ENCODE measurements around the gene PSMB5.

Gene PSMB5

DNA sequence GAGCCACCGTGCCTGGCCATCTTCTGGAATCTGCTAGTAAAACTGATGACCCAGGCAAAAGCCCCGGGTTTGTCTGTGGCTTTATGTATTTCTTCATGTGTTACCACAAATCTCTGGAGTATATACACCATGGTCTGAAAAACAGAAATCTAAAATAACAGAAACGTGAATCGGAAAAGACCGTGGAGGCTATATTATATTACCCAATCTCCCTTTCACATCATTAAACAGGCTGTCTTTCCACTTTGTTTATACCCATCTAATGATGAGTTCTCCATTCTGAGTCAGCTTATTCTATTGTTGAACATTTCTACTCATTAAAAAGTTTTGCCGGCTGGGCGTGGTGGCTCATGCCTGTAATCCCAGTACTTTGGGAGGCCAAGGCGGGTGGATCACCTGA lies 42.8 kb downstream of the PSMB5 start:
- H3K27ac Mint-ChIP-seq, result no peak overlapping the region
- ATAC-seq (replicated peaks) (no peak), DNase-seq (no peak)
- peaks cover 0 to 5% of the 10 kb centered on the region in 2 donors for H3K4me1 Mint-ChIP-seq
- no peaks in the 10 kb centered on the region for H3K27me3 Mint-ChIP-seq
- H3K9me3 Mint-ChIP-seq, result no peaks in the 10 kb centered on the region
- H3K4me3 Mint-ChIP-seq, result no peak overlapping the region
- H3K36me3 Mint-ChIP-seq, result peaks cover 3 to 5% of the 10 kb centered on the region in 2 donors

DNA sequence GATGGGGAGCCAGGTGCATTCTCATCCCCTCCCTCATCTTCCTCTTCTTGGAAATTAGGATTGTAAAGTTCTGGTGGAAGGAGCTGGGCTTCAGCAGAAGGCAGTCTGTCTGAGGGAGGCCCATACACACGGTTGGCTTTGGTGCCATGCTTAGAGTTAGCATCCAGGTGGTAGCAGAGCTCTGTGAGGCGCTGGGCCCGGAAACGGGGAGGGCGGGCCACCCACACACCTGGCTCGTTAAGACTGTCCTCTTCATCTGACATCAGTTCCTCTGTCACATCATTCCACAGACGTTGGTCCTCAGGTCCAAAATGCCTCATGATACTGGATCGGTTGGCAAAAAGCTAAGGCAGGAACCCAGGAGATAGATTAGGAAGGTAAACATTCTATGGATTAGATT lies 47.4 kb downstream of the PSMB5 start:
- H3K27ac Mint-ChIP-seq, result no peak overlapping the region
- H3K36me3 Mint-ChIP-seq, result peaks cover 2 to 3% of the 10 kb centered on the region in 2 donors
- no peak for ATAC-seq (replicated peaks)
- DNase-seq, result no peak
- H3K9me3 Mint-ChIP-seq, result no peaks in the 10 kb centered on the region
- H3K27me3 Mint-ChIP-seq, result no peaks in the 10 kb centered on the region
- H3K4me3 Mint-ChIP-seq, result no peak overlapping the region
- no peaks in the 10 kb centered on the region for H3K4me1 Mint-ChIP-seq

DNA sequence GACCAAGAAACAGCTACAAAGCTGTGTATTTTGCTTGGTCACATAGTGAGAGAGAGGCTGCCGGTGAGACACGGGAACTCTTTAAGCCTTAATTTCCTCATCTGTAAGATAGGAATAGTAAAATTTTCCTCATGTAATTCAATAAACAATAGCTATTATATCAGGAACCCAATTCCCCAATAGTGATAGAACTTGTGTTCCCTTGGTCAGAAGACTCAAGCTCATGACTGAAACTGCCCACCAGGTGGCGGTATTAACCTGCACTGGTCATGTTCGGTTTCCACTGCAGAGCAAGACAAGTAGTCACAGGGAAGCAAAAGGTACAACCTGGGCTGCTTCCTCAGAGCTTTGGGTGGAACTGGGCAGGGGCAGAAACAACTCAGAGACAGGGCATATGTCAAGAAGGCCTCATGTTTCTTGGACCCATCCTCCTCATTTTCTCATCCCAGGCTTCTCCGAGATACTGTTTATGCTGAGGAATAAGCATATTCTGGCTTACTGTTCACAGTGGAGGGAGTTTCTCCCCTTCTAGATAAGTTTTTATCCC lies 48.1 kb downstream of the PSMB5 start:
- Mint-ChIP-seq H3K4me1 (no peaks in the 10 kb centered on the region), H3K4me3 (no peak overlapping the region), H3K27me3 (no peaks in the 10 kb centered on the region), H3K36me3 (peaks cover 2 to 3% of the 10 kb centered on the region in 2 donors), H3K27ac (no peak overlapping the region), H3K9me3 (no peaks in the 10 kb centered on the region)
- ATAC-seq (replicated peaks) (peak; percentile 74 to 77), DNase-seq (peak; percentile 71)

- DNase-seq, result no peak
- Mint-ChIP-seq H3K9me3 (no peaks in the 10 kb centered on the region), H3K4me1 (no peaks in the 10 kb centered on the region), H3K4me3 (no peak overlapping the region), H3K36me3 (peaks cover 2 to 3% of the 10 kb centered on the region in 2 donors), H3K27me3 (no peaks in the 10 kb centered on the region), H3K27ac (no peak overlapping the region)
- no peak for ATAC-seq (replicated peaks)
These were observed 48.7 kb downstream of the PSMB5 start for GRCh38 chr14:22985894-22986507.

DNA sequence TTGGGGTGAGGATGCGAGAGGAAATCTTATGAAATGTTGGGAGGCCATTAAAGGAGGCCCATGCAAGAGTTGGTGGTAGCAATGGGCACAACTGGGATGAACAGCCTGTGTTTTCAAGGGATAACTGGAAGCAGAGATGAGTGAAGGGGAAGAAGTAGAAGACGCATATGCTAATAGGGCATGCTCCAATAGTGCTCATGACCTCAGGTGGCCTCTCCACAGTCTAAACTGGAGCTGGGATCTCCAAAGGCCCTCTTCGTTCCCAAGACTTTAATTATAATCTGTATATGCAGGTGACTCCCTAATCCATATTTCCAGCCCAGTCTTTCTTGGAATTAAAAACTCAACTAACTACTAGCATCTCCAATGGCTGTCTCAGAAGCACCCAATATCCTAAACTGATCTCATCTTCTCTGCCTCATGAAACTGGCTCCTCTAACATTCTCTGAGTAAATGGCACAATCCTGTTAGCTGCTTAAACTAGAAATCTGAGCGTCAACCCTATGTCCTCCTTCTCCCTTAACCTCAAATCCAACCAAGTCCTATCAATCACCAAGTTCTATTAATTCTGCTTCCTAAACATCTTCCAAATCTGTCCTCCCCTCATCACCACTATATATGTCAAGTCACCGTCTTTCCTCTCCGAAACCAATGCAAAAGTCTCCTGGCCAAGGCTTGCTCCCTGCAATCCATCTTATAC lies 49.6 kb downstream of the PSMB5 start:
- peaks cover 2 to 3% of the 10 kb centered on the region in 2 donors for H3K36me3 Mint-ChIP-seq
- H3K4me3 Mint-ChIP-seq, result no peak overlapping the region
- peaks cover 0 to under 1% of the 10 kb centered on the region in 2 donors for H3K4me1 Mint-ChIP-seq
- no peak for ATAC-seq (replicated peaks)
- no peak overlapping the region for H3K27ac Mint-ChIP-seq
- H3K27me3 Mint-ChIP-seq, result no peaks in the 10 kb centered on the region
- no peaks in the 10 kb centered on the region for H3K9me3 Mint-ChIP-seq
- no peak for DNase-seq

DNA sequence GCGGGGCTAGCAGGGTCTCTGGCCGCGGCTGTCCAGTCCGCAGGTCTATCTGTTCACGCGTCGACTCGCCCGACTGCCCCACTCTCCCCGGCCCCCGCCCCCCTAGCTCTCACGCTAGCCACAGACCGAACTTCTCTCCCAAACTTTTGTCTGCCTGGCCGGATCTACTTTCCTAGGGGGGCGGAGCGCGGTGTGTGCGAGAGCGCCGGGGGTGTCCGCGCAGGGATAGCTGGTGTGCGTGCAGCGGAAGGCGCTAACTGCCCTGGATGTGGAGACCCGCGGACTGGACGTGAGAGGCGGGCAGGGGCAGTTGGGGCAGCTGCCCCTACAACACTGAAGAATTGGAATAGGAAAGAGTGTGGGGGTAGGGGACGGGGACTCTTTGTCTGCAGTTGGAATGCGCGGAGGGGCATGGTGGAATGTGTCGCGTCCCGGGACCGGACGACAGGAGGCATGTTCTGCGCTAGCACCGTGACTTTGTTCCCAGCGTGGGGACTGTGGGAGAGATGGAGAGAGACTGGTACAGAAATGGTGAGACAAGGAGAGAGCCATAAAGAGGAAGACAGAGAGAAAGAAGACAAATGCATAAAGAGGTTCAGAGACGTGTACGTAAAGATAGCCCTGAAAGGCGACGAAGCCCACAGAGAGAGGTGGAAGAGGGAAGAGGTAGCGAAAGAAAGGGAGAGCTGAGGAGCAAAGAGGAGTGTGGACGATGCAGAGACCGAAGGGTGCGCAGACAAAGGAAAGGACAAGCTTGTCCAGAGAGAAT lies 52.0 kb downstream of the PSMB5 start, which contains the start of gene AJUBA:
Gene AJUBA, minus strand, starts transcription at position 75 of the 769 bp plus-strand sequence. CDS start 285 bp downstream, outside the sequence.
- Mint-ChIP-seq H3K27me3 (peaks cover 5 to 9% of the 10 kb centered on the region in 2 donors), H3K4me1 (peaks cover 0 to 3% of the 10 kb centered on the region in 2 donors), H3K4me3 (peak within 1 kb of the TSS in 1 of 2 donors; percentile 18), H3K27ac (no peak within 1 kb of the TSS), H3K9me3 (no peaks in the 10 kb centered on the region), H3K36me3 (no peaks in the 10 kb centered on the region)
- DNase-seq (peak; percentile 63), ATAC-seq (replicated peaks) (peak; percentile 70 to 77)

DNA sequence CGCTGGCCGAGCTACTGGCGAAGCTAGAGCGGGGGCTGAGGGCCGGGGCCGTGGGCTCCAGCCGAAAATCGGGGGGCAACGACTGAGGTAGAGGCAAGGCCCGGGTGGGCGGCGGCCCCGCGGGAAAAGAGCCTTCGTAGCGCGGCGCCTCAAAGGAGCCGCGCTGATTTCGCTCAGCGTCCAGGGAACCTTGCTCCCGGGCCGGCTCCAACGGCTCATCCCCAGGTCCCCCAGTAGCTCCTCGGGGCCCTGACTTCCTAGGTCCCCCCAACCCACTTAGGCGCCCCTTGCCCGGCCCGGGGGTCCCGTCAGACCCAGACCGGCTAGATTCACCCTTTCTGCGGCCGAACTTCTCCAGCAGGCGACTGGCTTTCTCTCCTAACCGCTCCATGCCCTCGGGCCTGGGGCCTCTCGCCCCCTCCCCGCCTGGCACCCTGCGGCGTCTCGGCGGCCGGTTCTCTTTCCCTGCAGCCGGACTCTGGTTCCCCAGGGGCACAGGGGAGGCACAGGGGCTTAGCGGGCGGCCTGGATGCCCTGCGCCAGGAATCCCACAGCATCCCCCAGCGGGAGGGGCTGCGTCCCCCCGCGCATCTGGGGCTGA lies 52.7 kb downstream of the PSMB5 start:
- DNase-seq, result no peak

GRCh38 chr14:22981090-22981875 lies 53.4 kb downstream of the PSMB5 start:
- Mint-ChIP-seq H3K27ac (no peak overlapping the region), H3K27me3 (peaks cover 15 to 18% of the 10 kb centered on the region in 2 donors), H3K4me3 (peak overlapping the region; percentile 33 to 49), H3K9me3 (no peaks in the 10 kb centered on the region), H3K4me1 (peaks cover 0 to 5% of the 10 kb centered on the region in 2 donors), H3K36me3 (no peaks in the 10 kb centered on the region)
- ATAC-seq (replicated peaks), result no peak
- DNase-seq, result no peak

More for the DNA sequence above, 52.7 kb downstream of the PSMB5 start:
- Mint-ChIP-seq H3K27ac (no peak overlapping the region), H3K4me1 (peaks cover 0 to 3% of the 10 kb centered on the region in 2 donors), H3K4me3 (peak overlapping the region in 1 of 2 donors; percentile 18), H3K36me3 (no peaks in the 10 kb centered on the region), H3K9me3 (no peaks in the 10 kb centered on the region), H3K27me3 (peaks cover 10 to 14% of the 10 kb centered on the region in 2 donors)
- ATAC-seq (replicated peaks), result peak in 1 of 2 donors; percentile 6

DNA sequence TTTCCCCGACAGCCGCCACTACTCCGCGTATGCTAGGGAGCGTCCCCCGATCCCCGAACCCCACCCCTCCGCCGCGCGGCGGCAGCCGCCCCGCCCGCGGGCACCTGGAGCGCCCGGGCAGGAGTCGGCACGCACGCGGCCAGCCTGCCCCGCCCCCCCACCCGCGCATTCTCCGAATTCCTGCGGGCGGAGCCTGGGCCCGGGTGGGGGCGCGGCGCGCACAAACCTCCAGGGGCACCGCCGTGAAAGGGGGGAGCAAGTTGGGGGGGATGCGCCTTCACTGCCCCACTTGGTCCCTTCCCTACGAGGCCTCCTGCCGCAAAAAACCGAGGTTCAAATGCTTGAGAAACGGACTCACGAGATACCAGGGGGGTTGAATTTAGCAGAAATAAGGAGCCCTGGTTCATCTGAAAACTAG lies 54.0 kb downstream of the PSMB5 start:
- no peak for ATAC-seq (replicated peaks)
- H3K9me3 Mint-ChIP-seq, result no peaks in the 10 kb centered on the region
- peak overlapping the region; percentile 33 to 49 for H3K4me3 Mint-ChIP-seq
- H3K27ac Mint-ChIP-seq, result no peak overlapping the region
- no peaks in the 10 kb centered on the region for H3K36me3 Mint-ChIP-seq
- peaks cover 15 to 18% of the 10 kb centered on the region in 2 donors for H3K27me3 Mint-ChIP-seq
- DNase-seq, result no peak
- peaks cover 0 to 5% of the 10 kb centered on the region in 2 donors for H3K4me1 Mint-ChIP-seq

DNA sequence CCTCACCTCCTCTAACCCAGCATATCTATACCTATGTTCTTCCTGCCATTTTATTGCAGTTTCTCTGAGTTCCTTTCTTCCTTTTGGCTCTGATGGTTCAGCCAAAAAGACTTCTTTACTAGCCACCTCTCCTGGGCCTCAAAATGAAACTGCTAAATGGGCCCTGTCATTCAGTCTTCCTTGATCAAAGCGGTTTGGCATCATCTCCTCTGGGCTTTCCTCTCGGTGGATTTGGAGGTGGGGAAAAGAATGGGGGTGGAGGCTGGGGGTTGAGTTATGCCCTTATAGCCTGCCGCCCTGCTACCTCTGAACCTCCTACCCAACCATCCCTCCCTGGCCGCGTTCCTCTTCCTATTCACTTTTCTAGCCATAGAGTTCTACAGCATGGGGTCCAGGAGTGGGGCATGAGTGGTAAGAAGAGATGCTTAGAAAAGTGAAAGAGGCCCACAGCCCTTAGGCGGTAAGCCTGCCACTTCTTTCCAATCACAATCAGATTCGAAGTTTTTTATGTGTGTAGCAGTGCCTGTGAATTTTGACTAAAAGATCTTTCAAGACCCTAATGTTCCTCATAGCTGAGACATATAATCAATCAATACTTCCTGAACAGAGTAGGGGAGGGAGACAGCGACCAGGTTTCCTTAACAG lies 54.8 kb downstream of the PSMB5 start:
- ATAC-seq (replicated peaks) (no peak), DNase-seq (no peak)
- no peaks in the 10 kb centered on the region for H3K36me3 Mint-ChIP-seq
- no peak overlapping the region for H3K4me3 Mint-ChIP-seq
- H3K9me3 Mint-ChIP-seq, result no peaks in the 10 kb centered on the region
- H3K27me3 Mint-ChIP-seq, result peaks cover 15 to 18% of the 10 kb centered on the region in 2 donors
- H3K4me1 Mint-ChIP-seq, result peaks cover 0 to 5% of the 10 kb centered on the region in 2 donors
- H3K27ac Mint-ChIP-seq, result no peak overlapping the region

- no peak for ATAC-seq (replicated peaks)
- H3K4me1 Mint-ChIP-seq, result peaks cover 0 to 5% of the 10 kb centered on the region in 2 donors
- no peaks in the 10 kb centered on the region for H3K36me3 Mint-ChIP-seq
- no peak overlapping the region for H3K27ac Mint-ChIP-seq
- H3K9me3 Mint-ChIP-seq, result no peaks in the 10 kb centered on the region
- no peak overlapping the region for H3K4me3 Mint-ChIP-seq
- peaks cover 15 to 18% of the 10 kb centered on the region in 2 donors for H3K27me3 Mint-ChIP-seq
- DNase-seq, result no peak
These were observed 55.6 kb downstream of the PSMB5 start for GRCh38 chr14:22978981-22979671.

DNA sequence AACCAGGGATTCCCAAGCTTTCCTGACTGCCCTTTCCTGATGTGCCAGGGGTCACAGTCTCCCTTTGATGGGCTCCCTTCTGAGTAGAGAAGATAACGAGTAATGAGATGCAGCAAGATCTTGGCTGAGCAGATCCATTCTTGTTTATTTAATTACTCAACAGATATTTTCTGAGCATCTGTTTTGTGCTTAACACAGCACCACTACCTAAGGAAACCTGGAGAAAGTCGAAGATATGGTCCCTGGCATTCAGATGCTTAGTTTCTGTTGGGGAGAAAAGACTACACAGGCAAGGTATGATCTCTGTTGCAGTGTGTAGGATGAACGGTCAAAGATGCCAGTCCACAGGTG lies 56.2 kb downstream of the PSMB5 start:
- peaks cover 0 to 9% of the 10 kb centered on the region in 2 donors for H3K4me1 Mint-ChIP-seq
- no peak overlapping the region for H3K27ac Mint-ChIP-seq
- no peak overlapping the region for H3K4me3 Mint-ChIP-seq
- no peak for ATAC-seq (replicated peaks)
- DNase-seq, result no peak
- no peaks in the 10 kb centered on the region for H3K36me3 Mint-ChIP-seq
- H3K27me3 Mint-ChIP-seq, result peaks cover 15 to 18% of the 10 kb centered on the region in 2 donors
- no peaks in the 10 kb centered on the region for H3K9me3 Mint-ChIP-seq

All from stimulated activated naive B cell treated with anti-CD40 and anti-IgM and Interleukin-4, amounts not matched to agents 10 μg/mL and 1 μg/mL and 100 μg/mL, for 72 hours (primary cell).